HepG2 (cell line): ENCODE results near the gene ACOX3. TPM values are rescaled to one million over a fixed set of nuclear protein-coding genes. Genes with fewer than 3 reads are reported as not detected.

Source experiments
- MIXL1 ChIP-seq: IDR thresholded peaks from 2 replicates; pipeline ENCODE4 v1.6.1; 2016
- MNT ChIP-seq: fragments of 450-650 bp; IDR thresholded peaks from 2 replicates; pipeline ENCODE4 v1.6.1; 2016
- POGK ChIP-seq: sonication (generic); formaldehyde crosslinking; conservative IDR thresholded peaks from 2 replicates; pipeline ENCODE4 v1.8.0; 2022; ENCODE audit warnings: mild to moderate bottlenecking, moderate library complexity, missing genetic modification reagents
- POLR2G ChIP-seq: fragments of 200-400 bp; formaldehyde crosslinking; IDR thresholded peaks from 2 replicates; pipeline ENCODE4 v1.6.1; 2018; ENCODE audit warnings: mild to moderate bottlenecking, low read depth, low read length, moderate library complexity
- SAFB2 ChIP-seq: sonication (generic); formaldehyde crosslinking; IDR thresholded peaks from 2 replicates; pipeline ENCODE4 v1.5.1; 2020; ENCODE audit warnings: missing genetic modification reagents, low read depth, mild to moderate bottlenecking, borderline replicate concordance
- TCF7L2 ChIP-seq: IDR thresholded peaks from 2 replicates; pipeline ENCODE4 v1.6.1; 2011; ENCODE audit warnings: mild to moderate bottlenecking, low read depth, low read length, moderate library complexity
- TFAP4 ChIP-seq: sonication (generic); IDR thresholded peaks from 2 replicates; pipeline ENCODE4 v1.6.1; 2016; ENCODE audit warnings: low read depth, borderline replicate concordance
- USF2 ChIP-seq, 2 experiments: sonication (generic) in 1 of 2; formaldehyde crosslinking in 1 of 2; IDR thresholded peaks; 2 replicates each; pipeline versions ENCODE4 v1.5.1 to v1.6.1; 2011 to 2020; ENCODE audit warnings: borderline replicate concordance in 1 of 2, low read depth in 1 of 2, low read length in 1 of 2, mild to moderate bottlenecking in 1 of 2, missing genetic modification reagents in 1 of 2, moderate library complexity in 1 of 2
- ZBTB34 ChIP-seq: sonication (generic); formaldehyde crosslinking; IDR thresholded peaks from 2 replicates; pipeline ENCODE4 v1.8.0; 2022; ENCODE audit warnings: mild to moderate bottlenecking, missing genetic modification reagents
- ZNF136 ChIP-seq: sonication (generic); formaldehyde crosslinking; IDR thresholded peaks from 2 replicates; pipeline ENCODE4 v1.8.1; 2022; ENCODE audit warnings: low read depth, mild to moderate bottlenecking, moderate library complexity, missing genetic modification reagents
- ZNF256 ChIP-seq: sonication (generic); formaldehyde crosslinking; conservative IDR thresholded peaks from 2 replicates; pipeline ENCODE4 v1.4.0; 2020; ENCODE audit warnings: missing genetic modification reagents
- ZNF556 ChIP-seq: sonication (generic); formaldehyde crosslinking; IDR thresholded peaks from 2 replicates; pipeline ENCODE4 v1.4.0; 2020; ENCODE audit warnings: mild to moderate bottlenecking, missing genetic modification reagents, borderline replicate concordance
- polyA plus RNA-seq, 8 experiments: library from polyadenylated mRNA; depleted of rRNA in 3 of 8; stranded (reverse) in 7 of 8; unstranded in 1 of 8; fragments of >200 nt; fragmentation: Illumina TruSeq in 4 of 8; extraction: Trizol in 4 of 8; gene quantifications; 2 replicates each; pipeline versions ENCODE4 v1.2.1 to v1.2.3, GENCODE V29; 2011 to 2016; ENCODE audit warnings: low read depth in 4 of 8, missing spikeins in 1 of 8, mixed read lengths in 1 of 8; ENCODE audit not compliant: insufficient read depth in 1 of 8
- total RNA-seq, 5 experiments: library from RNA; depleted of rRNA; stranded (reverse); fragments of >200 nt; fragmentation: Illumina TruSeq; extraction: Trizol; gene quantifications; 2 replicates each; pipeline ENCODE4 v1.2.3, GENCODE V29; 2016; ENCODE audit warnings: low read depth in 1 of 5
- TF ChIP-seq, protein P1 (sequence below): sonication (generic); formaldehyde crosslinking; conservative IDR thresholded peaks from 2 replicates; pipeline ENCODE4 v1.4.0; 2020; ENCODE audit warnings: missing genetic modification reagents

ACOX3 gene
- total and polyA plus RNA-seq, 2 of the 13 experiments (the other 11 are each of a cell fraction or from before 2014, with no cell fraction given) = 4.2 to 17.8 TPM

DNA sequence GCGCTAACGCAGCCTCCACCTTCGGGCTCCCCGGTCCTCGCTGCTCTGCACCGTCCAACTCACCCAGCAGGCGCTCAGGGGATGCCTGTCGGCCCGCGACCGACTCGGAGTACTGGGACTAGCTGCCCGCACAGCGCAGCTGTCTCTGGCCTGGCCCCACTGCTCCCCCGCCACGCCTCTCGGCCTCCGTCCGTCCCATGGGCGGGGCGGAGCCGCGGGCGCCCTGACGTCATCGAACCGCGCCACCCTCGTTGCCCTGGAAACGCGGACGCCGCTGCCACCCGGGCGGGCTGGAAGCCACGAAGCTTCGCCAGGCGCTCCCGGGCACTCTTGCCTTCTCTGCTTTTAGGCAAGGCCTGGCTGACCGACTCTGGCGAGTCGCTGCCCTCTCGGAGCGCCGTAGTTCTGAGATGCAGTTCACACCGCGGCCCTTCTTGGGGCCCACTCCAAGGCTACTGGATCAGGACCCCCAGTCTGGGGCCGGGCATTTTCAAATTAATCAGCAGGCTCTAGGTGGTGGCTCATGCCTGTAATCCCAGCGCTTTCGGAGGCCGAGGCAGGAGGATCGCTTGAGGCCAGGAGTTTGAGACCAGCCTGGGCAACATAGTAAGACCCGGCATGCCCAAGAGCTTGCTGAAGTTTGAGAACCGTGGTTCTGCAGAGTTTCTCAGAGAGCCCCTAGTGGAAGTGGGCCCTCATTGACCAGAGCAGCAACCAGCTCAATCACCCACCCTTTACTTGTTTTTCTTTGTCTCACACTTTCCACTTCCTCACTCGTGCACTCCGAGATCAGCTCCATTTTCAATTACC is 12.0 kb downstream of the ACOX3 start (continued):
- TF ChIP-seq TFAP4 = peak; percentile 87; the same call in 1 of the 2 replicates
- peak; percentile 83 for TF ChIP-seq POGK (CRISPR knock-in tag)
- 0 out of 2 replicates have a peak, but pooled peaks have one; percentile 55 for TF ChIP-seq MNT
- TF ChIP-seq, protein P1, sequence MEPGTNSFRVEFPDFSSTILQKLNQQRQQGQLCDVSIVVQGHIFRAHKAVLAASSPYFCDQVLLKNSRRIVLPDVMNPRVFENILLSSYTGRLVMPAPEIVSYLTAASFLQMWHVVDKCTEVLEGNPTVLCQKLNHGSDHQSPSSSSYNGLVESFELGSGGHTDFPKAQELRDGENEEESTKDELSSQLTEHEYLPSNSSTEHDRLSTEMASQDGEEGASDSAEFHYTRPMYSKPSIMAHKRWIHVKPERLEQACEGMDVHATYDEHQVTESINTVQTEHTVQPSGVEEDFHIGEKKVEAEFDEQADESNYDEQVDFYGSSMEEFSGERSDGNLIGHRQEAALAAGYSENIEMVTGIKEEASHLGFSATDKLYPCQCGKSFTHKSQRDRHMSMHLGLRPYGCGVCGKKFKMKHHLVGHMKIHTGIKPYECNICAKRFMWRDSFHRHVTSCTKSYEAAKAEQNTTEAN (CRISPR knock-in tag) = 0 out of 2 replicates have a peak, but pooled peaks have one; percentile 36
- TF ChIP-seq USF2 (IDR thresholded peaks at IDR 0.05; ENCODE audit: low read depth, low read length) = no peak
- no peak for TF ChIP-seq USF2 (CRISPR knock-in tag; IDR thresholded peaks at IDR 0.05; ENCODE audit: borderline replicate concordance)
- no peak for TF ChIP-seq ZBTB34
- no peak for TF ChIP-seq ZNF256 (CRISPR knock-in tag)
- no peak for TF ChIP-seq TCF7L2
- TF ChIP-seq POLR2G = peak; percentile 78
- TF ChIP-seq ZNF136 (CRISPR knock-in tag) = peak; percentile 59
- TF ChIP-seq MIXL1 (CRISPR knock-in tag) = no peak
- peak; percentile 83; the same call in 1 of the 2 replicates for TF ChIP-seq ZNF556 (CRISPR knock-in tag)
- peak; percentile 40; the same call in 1 of the 2 replicates for TF ChIP-seq SAFB2 (CRISPR knock-in tag)
